SK-N-MC (cell line): ENCODE results near the gene HOXC11.

Experiments
- EZH2 ChIP-seq: fragments of 200-600 bp; sonication (generic); IDR thresholded peaks from one replicate; pipeline ENCODE4 v1.6.1; 2017; ENCODE audit warnings: antibody characterized with exemption
- FOXP2 ChIP-seq: optimal IDR thresholded peaks from 2 replicates; pipeline ENCODE3; 2011; ENCODE audit warnings: mild to moderate bottlenecking, moderate library complexity; ENCODE audit not compliant: insufficient read depth; ENCODE audit errors: extremely low read length, control extremely low read depth
- POLR2AphosphoS5 ChIP-seq: IDR thresholded peaks from 2 replicates; pipeline ENCODE4 v1.6.1; 2012; ENCODE audit warnings: mild to moderate bottlenecking, low read depth, low read length, borderline replicate concordance

DNA sequence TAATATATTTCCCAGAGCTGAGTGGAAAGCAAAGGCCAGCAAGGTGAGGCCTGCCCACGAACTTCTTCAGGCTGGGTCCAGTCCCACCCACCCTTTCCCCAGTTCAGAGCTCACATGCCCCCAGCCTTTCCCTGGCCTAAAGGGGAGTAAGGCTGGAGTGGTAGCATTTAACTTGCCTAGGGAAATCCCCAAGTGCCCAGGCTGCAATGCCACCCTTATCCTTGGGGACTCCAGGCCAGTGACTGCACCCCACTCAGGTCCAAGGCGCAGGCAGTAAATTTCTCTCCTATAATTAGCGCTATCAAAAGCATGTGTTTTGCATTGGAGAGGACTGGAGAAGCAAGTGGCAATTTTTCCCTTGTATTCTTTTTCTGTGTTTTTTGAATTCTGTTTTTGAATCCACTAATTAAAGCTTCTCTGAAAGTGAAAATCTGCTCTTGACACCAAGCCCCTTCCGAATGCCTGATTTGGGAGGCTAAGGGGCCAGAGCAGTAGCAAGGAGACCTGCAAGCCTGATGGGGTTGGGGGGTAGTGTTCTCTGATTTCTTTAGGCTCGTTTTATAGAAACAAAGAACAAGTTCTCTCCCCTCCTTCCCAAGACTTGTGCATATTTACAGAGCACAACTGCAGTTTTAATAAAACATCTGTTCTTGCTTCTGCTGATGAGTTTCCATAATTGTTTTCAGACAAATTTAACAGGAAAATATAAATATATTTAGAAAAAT lies 51.8 kb downstream of the HOXC11 start:
- no peak for TF ChIP-seq POLR2AphosphoS5
- no peak for TF ChIP-seq EZH2
- no peak for TF ChIP-seq FOXP2
